OCI-LY7 (cell line): ENCODE measurements around the gene B3GALT2. TPM values are rescaled to one million over a fixed set of nuclear protein-coding genes. Genes with fewer than 3 reads are reported as not detected.

ENCODE experiments used
- BruUV-seq: library from RNA; stranded (reverse); fragments of 400-500 nt; replicated peaks from 2 replicates; lab custom pipeline; 2021; lab: Mats Ljungman, UMichigan
- CTCF ChIA-PET: fragments of 300-600 bp; sonication (Branson Sonifier 250); formaldehyde crosslinking; loops from one replicate; lab custom pipeline; 2022; ENCODE audit warnings: antibody characterized with exemption; ENCODE audit not compliant: unreplicated experiment; lab: Charles Lee
- POLR2A ChIA-PET: fragments of 300-600 bp; sonication (Branson Sonifier 250); formaldehyde crosslinking; loops from one replicate; lab custom pipeline; 2022; ENCODE audit warnings: antibody characterized with exemption; lab: Charles Lee
- DNase-seq: peaks from one replicate; pipeline ENCODE4 v3.0.0-alpha.2; 2015; ENCODE audit warnings: low spot score
- H2AFZ ChIP-seq: fragments of 200-600 bp; sonication (generic), shearing (Covaris generic); 2 replicates; pipeline ENCODE4 v1.6.1; 2014; ENCODE audit warnings: mild to moderate bottlenecking, antibody characterized with exemption, low read length, moderate library complexity
- H3K27ac ChIP-seq: fragments of 200-600 bp; sonication (generic); 2 replicates; pipeline ENCODE4 v1.5.1; 2014; ENCODE audit warnings: mixed run types, low read depth, mild to moderate bottlenecking, moderate library complexity, low read length, inconsistent platforms; ENCODE audit not compliant: poor library complexity, severe bottlenecking
- H3K36me3 ChIP-seq: fragments of 200-600 bp; sonication (generic); 2 replicates; pipeline ENCODE4 v1.6.1; 2014; ENCODE audit warnings: mild to moderate bottlenecking, antibody characterized with exemption, low read length, moderate library complexity, mixed read lengths; ENCODE audit not compliant: insufficient read depth
- H3K4me1 ChIP-seq: fragments of 200-600 bp; sonication (generic); 2 replicates; pipeline ENCODE4 v1.5.1; 2014; ENCODE audit warnings: mild to moderate bottlenecking, low read length; ENCODE audit not compliant: insufficient read depth, poor library complexity, severe bottlenecking
- H3K4me2 ChIP-seq: fragments of 200-600 bp; sonication (generic); 2 replicates; pipeline ENCODE4 v1.6.1; 2014; ENCODE audit warnings: mild to moderate bottlenecking, low read length
- H3K4me3 ChIP-seq: fragments of 200-600 bp; sonication (generic); 2 replicates; pipeline ENCODE4 v1.5.1; 2014; ENCODE audit warnings: mild to moderate bottlenecking, low read depth, low read length; ENCODE audit not compliant: poor library complexity, severe bottlenecking
- H3K79me2 ChIP-seq: fragments of 200-600 bp; sonication (generic); 2 replicates; pipeline ENCODE4 v1.6.1; 2016; ENCODE audit warnings: low read depth, mild to moderate bottlenecking, low read length, moderate library complexity, mixed read lengths; ENCODE audit not compliant: insufficient read depth
- H3K9me2 ChIP-seq: fragments of 200-600 bp; sonication (generic); 2 replicates; pipeline ENCODE4 v1.6.1; 2016; ENCODE audit warnings: mild to moderate bottlenecking, low read length, mixed read lengths; ENCODE audit not compliant: insufficient read depth
- H3K9me3 ChIP-seq: fragments of 200-600 bp; sonication (generic); 2 replicates; pipeline ENCODE4 v1.6.1; 2014; ENCODE audit warnings: mild to moderate bottlenecking, mixed run types, low read length, mixed read lengths
- H4K20me1 ChIP-seq: fragments of 200-600 bp; sonication (generic); 2 replicates; pipeline ENCODE4 v1.6.1; 2014; ENCODE audit warnings: mild to moderate bottlenecking, antibody characterized with exemption, low read length, moderate library complexity, mixed read lengths; ENCODE audit not compliant: insufficient read depth
- EZH2phosphoT487 ChIP-seq: fragments of 200-600 bp; sonication (generic); IDR thresholded peaks from 2 replicates; pipeline ENCODE4 v1.6.1; 2018; ENCODE audit warnings: low read depth, borderline replicate concordance, mild to moderate bottlenecking, mixed run types, antibody characterized with exemption, low read length, moderate library complexity, mixed read lengths
- intact Hi-C: fragments of 100-400 bp; cut with micrococcal nuclease; formaldehyde crosslinking; loops from one replicate; pipeline ENCODE4 v1.10.0; 2022; ENCODE audit not compliant: unreplicated experiment
- total RNA-seq, 2 experiments: library from RNA; depleted of rRNA in 1 of 2; stranded (reverse); fragments of >200 nt in 1 of 2; shearing (Covaris generic) in 1 of 2; gene quantifications; 2 replicates each; pipeline ENCODE4 v1.2.3, GENCODE V29; 2014 to 2022
- TF ChIP-seq, protein P1 (sequence below): fragments of 200-600 bp; sonication (generic); conservative IDR thresholded peaks from 2 replicates; pipeline ENCODE4 v1.5.1; 2014; ENCODE audit warnings: mild to moderate bottlenecking, antibody characterized with exemption, low read length, moderate library complexity, mixed read lengths

B3GALT2 gene
- total RNA-seq, 2 experiments from 2014 or later, result not detected

- Histone ChIP-seq H3K4me3 (no peak overlapping the region), H4K20me1 (no peaks in the 10 kb centered on the region), H3K79me2 (no peaks in the 10 kb centered on the region), H3K9me3 (no peaks in the 10 kb centered on the region), H3K9me2 (no peaks in the 10 kb centered on the region), H3K4me1 (no peaks in the 10 kb centered on the region), H3K36me3 (peaks cover 30% of the 10 kb centered on the region), H2AFZ (no peak overlapping the region), H3K27ac (no peak overlapping the region), H3K4me2 (no peak overlapping the region)
- ChIA-PET CTCF (no interaction called here), POLR2A (interaction anchor here (0.6 kb wide), 1 partner anchor 36 kb away, joined by 6 read pairs; no protein-coding TSS in a partner anchor)
- TF ChIP-seq, protein P1, sequence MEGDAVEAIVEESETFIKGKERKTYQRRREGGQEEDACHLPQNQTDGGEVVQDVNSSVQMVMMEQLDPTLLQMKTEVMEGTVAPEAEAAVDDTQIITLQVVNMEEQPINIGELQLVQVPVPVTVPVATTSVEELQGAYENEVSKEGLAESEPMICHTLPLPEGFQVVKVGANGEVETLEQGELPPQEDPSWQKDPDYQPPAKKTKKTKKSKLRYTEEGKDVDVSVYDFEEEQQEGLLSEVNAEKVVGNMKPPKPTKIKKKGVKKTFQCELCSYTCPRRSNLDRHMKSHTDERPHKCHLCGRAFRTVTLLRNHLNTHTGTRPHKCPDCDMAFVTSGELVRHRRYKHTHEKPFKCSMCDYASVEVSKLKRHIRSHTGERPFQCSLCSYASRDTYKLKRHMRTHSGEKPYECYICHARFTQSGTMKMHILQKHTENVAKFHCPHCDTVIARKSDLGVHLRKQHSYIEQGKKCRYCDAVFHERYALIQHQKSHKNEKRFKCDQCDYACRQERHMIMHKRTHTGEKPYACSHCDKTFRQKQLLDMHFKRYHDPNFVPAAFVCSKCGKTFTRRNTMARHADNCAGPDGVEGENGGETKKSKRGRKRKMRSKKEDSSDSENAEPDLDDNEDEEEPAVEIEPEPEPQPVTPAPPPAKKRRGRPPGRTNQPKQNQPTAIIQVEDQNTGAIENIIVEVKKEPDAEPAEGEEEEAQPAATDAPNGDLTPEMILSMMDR, result no peak
- TF ChIP-seq EZH2phosphoT487, result no peak
- BruUV-seq, result no TSS peak
- intact Hi-C loops, result no loop called here
- DNase-seq, result no peak
Observed at GRCh38 chr1:193229136-193229535, 42.7 kb upstream of the B3GALT2 start.

DNA sequence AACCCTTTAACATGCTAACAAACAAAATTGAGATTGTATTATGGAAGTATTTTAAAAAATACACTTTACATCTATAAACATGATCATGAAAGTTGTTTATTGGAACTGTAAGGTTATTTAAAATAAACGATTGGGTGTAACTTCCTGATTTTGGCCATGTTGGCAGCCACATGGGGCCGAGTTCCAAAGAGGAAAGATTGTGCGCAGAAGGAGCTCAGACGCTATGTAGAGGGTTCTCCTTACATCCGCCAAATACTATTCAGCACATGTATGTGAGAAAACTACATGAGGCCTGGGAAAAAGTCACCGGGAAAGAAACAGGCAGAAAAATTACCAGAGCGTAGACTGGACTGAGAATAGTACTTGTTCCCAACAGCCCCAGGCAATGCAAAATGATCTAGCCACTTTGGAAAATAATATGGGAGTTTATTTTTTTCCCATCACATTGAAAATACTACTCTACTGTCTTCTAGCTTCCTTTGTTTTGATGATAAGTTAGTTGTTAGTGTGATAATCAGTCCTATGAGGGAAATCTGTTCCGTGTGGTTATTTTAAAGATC, 35.7 kb upstream of the B3GALT2 start:
- no peaks in the 10 kb centered on the region for H3K9me2 ChIP-seq
- no peaks in the 10 kb centered on the region for H3K9me3 ChIP-seq
- CTCF ChIA-PET, result no interaction called here
- POLR2A ChIA-PET, result interaction anchor here (0.6 to 1.0 kb wide), 3 partner anchors 16 to 221 kb away, joined by 3 read pairs; no protein-coding TSS in a partner anchor
- no peak for TF ChIP-seq EZH2phosphoT487
- TF ChIP-seq, protein P1, result no peak
- H3K4me2 ChIP-seq, result no peak overlapping the region
- DNase-seq, result no peak
- no peak overlapping the region for H3K4me3 ChIP-seq
- intact Hi-C loops, result no loop called here
- no TSS peak for BruUV-seq
- H3K27ac ChIP-seq, result no peak overlapping the region
- no peaks in the 10 kb centered on the region for H3K4me1 ChIP-seq
- peaks cover 27% of the 10 kb centered on the region for H3K36me3 ChIP-seq
- no peaks in the 10 kb centered on the region for H3K79me2 ChIP-seq
- H4K20me1 ChIP-seq, result no peaks in the 10 kb centered on the region
- H2AFZ ChIP-seq, result no peak overlapping the region

DNA sequence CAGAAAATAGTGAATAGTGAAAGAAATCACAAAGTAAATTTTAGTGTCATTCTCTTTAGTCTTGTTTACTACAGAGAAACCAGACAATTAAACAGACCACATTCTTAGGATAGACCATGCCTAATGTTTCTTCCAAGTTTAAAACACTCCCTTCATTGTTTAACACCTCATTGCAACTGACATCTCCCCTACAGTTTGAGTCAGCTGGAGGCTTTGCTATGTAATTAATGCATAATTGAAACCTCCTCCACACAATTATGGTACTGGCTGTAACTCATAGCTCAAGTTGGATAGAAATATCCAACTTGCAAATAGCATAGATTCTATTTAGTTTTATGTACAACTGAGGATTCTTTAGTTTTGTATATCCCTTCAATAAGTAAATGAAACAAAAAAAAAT, 35.2 kb upstream of the B3GALT2 start:
- H3K9me3 ChIP-seq, result no peaks in the 10 kb centered on the region
- no peaks in the 10 kb centered on the region for H4K20me1 ChIP-seq
- H3K4me2 ChIP-seq, result no peak overlapping the region
- ChIA-PET POLR2A (interaction anchor here (0.6 kb wide), 1 partner anchor 16 kb away, joined by 3 read pairs; no protein-coding TSS in a partner anchor), CTCF (no interaction called here)
- H3K9me2 ChIP-seq, result no peaks in the 10 kb centered on the region
- intact Hi-C loops, result no loop called here
- H3K79me2 ChIP-seq, result no peaks in the 10 kb centered on the region
- H3K4me1 ChIP-seq, result no peaks in the 10 kb centered on the region
- TF ChIP-seq, protein P1, result no peak
- TF ChIP-seq EZH2phosphoT487, result no peak
- no peak overlapping the region for H2AFZ ChIP-seq
- H3K27ac ChIP-seq, result no peak overlapping the region
- DNase-seq, result no peak
- BruUV-seq, result no TSS peak
- peaks cover 31% of the 10 kb centered on the region for H3K36me3 ChIP-seq
- no peak overlapping the region for H3K4me3 ChIP-seq
